ENCODE results near the gene SCML2.

GRCh38 chrX:18278449-18278848, 76.0 kb downstream of the SCML2 start:
- TF ChIP-seq, protein P1, sequence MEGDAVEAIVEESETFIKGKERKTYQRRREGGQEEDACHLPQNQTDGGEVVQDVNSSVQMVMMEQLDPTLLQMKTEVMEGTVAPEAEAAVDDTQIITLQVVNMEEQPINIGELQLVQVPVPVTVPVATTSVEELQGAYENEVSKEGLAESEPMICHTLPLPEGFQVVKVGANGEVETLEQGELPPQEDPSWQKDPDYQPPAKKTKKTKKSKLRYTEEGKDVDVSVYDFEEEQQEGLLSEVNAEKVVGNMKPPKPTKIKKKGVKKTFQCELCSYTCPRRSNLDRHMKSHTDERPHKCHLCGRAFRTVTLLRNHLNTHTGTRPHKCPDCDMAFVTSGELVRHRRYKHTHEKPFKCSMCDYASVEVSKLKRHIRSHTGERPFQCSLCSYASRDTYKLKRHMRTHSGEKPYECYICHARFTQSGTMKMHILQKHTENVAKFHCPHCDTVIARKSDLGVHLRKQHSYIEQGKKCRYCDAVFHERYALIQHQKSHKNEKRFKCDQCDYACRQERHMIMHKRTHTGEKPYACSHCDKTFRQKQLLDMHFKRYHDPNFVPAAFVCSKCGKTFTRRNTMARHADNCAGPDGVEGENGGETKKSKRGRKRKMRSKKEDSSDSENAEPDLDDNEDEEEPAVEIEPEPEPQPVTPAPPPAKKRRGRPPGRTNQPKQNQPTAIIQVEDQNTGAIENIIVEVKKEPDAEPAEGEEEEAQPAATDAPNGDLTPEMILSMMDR (IDR thresholded peaks at IDR 0.05; ENCODE audit: low read depth, low read length) = no peak
- TF ChIP-seq POLR2A (IDR thresholded peaks at IDR 0.05; ENCODE audit: extremely low read depth, insufficient read length) = no peak
